WTC11 (cell line): ENCODE measurements around the gene PLEKHA5. TPM values are rescaled to one million over a fixed set of nuclear protein-coding genes. Genes with fewer than 3 reads are reported as not detected.
A peak's percentile ranks its signal among the peaks of the same experiment; 100 is the strongest.

Source experiments
- ATAC-seq: fragments of 200-7000 bp; cut with Tn5 transposase; 2 replicates; pipeline ENCODE4 v1.10.0; 2021; ENCODE audit warnings: mild to moderate bottlenecking, moderate library complexity
- CTCF ChIA-PET: fragments of 300-600 bp; sonication (Branson Sonifier 250); formaldehyde crosslinking; loops from one replicate; lab custom pipeline; 2021; ENCODE audit warnings: antibody characterized with exemption; lab: Charles Lee
- POLR2A ChIA-PET: fragments of 350-600 bp; sonication (Branson Sonifier 250); formaldehyde crosslinking; loops from one replicate; lab custom pipeline; 2021; ENCODE audit warnings: antibody characterized with exemption; lab: Charles Lee
- DNase-seq: peaks from one replicate; pipeline ENCODE4 v3.0.0; 2021; ENCODE audit warnings: low spot score
- H3K27ac Mint-ChIP-seq: 2 replicates; pipeline ENCODE4 v1.8.0; 2021; ENCODE audit warnings: mixed read lengths
- H3K27me3 Mint-ChIP-seq: 2 replicates; pipeline ENCODE4 v1.8.0; 2021; ENCODE audit warnings: low read depth, mild to moderate bottlenecking, moderate library complexity, mixed read lengths
- H3K36me3 Mint-ChIP-seq: 2 replicates; pipeline ENCODE4 v1.8.0; 2021; ENCODE audit warnings: mixed read lengths
- H3K4me1 Mint-ChIP-seq: 2 replicates; pipeline ENCODE4 v1.8.0; 2022; ENCODE audit warnings: mixed read lengths
- H3K4me3 Mint-ChIP-seq: 2 replicates; pipeline ENCODE4 v1.8.0; 2021; ENCODE audit warnings: mild to moderate bottlenecking, moderate library complexity, mixed read lengths
- H3K9me3 Mint-ChIP-seq: 2 replicates; pipeline ENCODE4 v1.8.0; 2021; ENCODE audit warnings: mixed read lengths
- E2F4 ChIP-seq: sonication (generic); formaldehyde crosslinking; IDR thresholded peaks from 2 replicates; pipeline ENCODE4 v1.8.1; 2022; ENCODE audit warnings: low read depth, mild to moderate bottlenecking, moderate library complexity, missing genetic modification reagents, borderline replicate concordance
- E2F5 ChIP-seq: sonication (generic); formaldehyde crosslinking; IDR thresholded peaks from 2 replicates; pipeline ENCODE4 v1.8.1; 2022; ENCODE audit warnings: mild to moderate bottlenecking, moderate library complexity, missing genetic modification reagents
- ELF4 ChIP-seq: sonication (generic); formaldehyde crosslinking; IDR thresholded peaks from 2 replicates; pipeline ENCODE4 v1.8.1; 2022; ENCODE audit warnings: low read depth, mild to moderate bottlenecking, moderate library complexity, missing genetic modification reagents
- EMX1 ChIP-seq: fragments of 250-450 bp; sonication (Bioruptor Pico); IDR thresholded peaks from 2 replicates; pipeline ENCODE4 v1.8.0; 2021; ENCODE audit warnings: mild to moderate bottlenecking
- ESRRA ChIP-seq: sonication (generic); formaldehyde crosslinking; IDR thresholded peaks from 2 replicates; pipeline ENCODE4 v1.8.1; 2022; ENCODE audit warnings: mild to moderate bottlenecking, missing genetic modification reagents, borderline replicate concordance
- ETV6 ChIP-seq: sonication (generic); formaldehyde crosslinking; IDR thresholded peaks from 2 replicates; pipeline ENCODE4 v1.8.1; 2022; ENCODE audit warnings: mild to moderate bottlenecking, missing genetic modification reagents
- FOXK1 ChIP-seq: sonication (generic); formaldehyde crosslinking; IDR thresholded peaks from 2 replicates; pipeline ENCODE4 v1.8.0; 2022; ENCODE audit warnings: mild to moderate bottlenecking, moderate library complexity, missing genetic modification reagents
- KAT7 ChIP-seq: sonication (generic); formaldehyde crosslinking; IDR thresholded peaks from 2 replicates; pipeline ENCODE4 v1.8.1; 2023; ENCODE audit warnings: missing genetic modification reagents, mild to moderate bottlenecking, borderline replicate concordance
- MXD4 ChIP-seq: fragments of 250-450 bp; sonication (Bioruptor Pico); IDR thresholded peaks from 2 replicates; pipeline ENCODE4 v1.8.0; 2021; ENCODE audit warnings: mild to moderate bottlenecking, moderate library complexity, borderline replicate concordance
- SMAD3 ChIP-seq: sonication (generic); formaldehyde crosslinking; IDR thresholded peaks from 2 replicates; pipeline ENCODE4 v1.8.0; 2022; ENCODE audit warnings: missing genetic modification reagents, mild to moderate bottlenecking, borderline replicate concordance
- SMAD4 ChIP-seq: sonication (generic); formaldehyde crosslinking; IDR thresholded peaks from 2 replicates; pipeline ENCODE4 v1.8.0; 2022; ENCODE audit warnings: mild to moderate bottlenecking, missing genetic modification reagents
- TCF7 ChIP-seq: sonication (generic); formaldehyde crosslinking; IDR thresholded peaks from 2 replicates; pipeline ENCODE4 v1.8.0; 2022; ENCODE audit warnings: mild to moderate bottlenecking, low read depth, missing genetic modification reagents, moderate library complexity
- TEAD4 ChIP-seq: sonication (generic); formaldehyde crosslinking; IDR thresholded peaks from 2 replicates; pipeline ENCODE4 v1.8.0; 2022; ENCODE audit warnings: mild to moderate bottlenecking, missing genetic modification reagents
- ZNF425 ChIP-seq: fragments of 250-450 bp; sonication (Bioruptor Pico); conservative IDR thresholded peaks from 2 replicates; pipeline ENCODE4 v1.9.0; 2021; ENCODE audit warnings: mild to moderate bottlenecking
- total RNA-seq: library from RNA; stranded (reverse); gene quantifications from 3 replicates; pipeline ENCODE4 v1.2.3, GENCODE V29; 2021
- TF ChIP-seq, protein P1 (sequence below): fragments of 250-450 bp; sonication (Bioruptor Pico); IDR thresholded peaks from 2 replicates; pipeline ENCODE4 v2.1.2; 2022; ENCODE audit warnings: mild to moderate bottlenecking, moderate library complexity
- TF ChIP-seq, protein P2 (sequence below): sonication (generic); formaldehyde crosslinking; IDR thresholded peaks from 2 replicates; pipeline ENCODE4 v1.8.1; 2022; ENCODE audit warnings: low read depth, missing genetic modification reagents, borderline replicate concordance

Gene PLEKHA5
- total RNA-seq, 1 experiment from 2014 or later = 61.1 TPM

DNA sequence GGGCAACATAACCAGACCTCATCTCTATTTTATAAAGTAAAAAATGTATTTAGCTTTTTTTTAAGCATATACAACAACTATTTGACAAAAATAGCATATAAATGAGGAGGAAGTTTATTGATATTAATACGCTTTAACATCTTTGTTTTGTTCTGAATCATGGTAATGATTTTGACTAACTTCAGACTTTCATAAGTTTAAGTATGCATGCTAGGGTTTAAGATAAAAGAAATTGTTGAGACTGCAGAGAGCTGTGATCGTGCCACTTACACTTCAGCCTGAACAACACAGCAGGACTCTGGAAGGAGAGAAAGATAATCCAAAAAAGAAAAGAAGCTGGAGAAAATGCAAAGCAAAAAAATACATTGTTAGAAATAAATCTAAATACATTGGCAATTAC, 221.8 kb downstream of the PLEKHA5 start:
- Mint-ChIP-seq H3K4me3 (no peak overlapping the region), H3K27ac (peak overlapping the region; percentile 64; the same call in 1 of the 2 replicates), H3K36me3 (peaks cover 75% of the 10 kb centered on the region), H3K9me3 (peaks cover 9% of the 10 kb centered on the region; the same call in 1 of the 2 replicates), H3K4me1 (no peaks in the 10 kb centered on the region), H3K27me3 (no peaks in the 10 kb centered on the region)
- CTCF ChIA-PET = no interaction called here
- ATAC-seq (no peak), DNase-seq (no peak)
- TF ChIP-seq EMX1 (CRISPR knock-in tag) (no peak), TCF7 (CRISPR knock-in tag) (no peak), E2F4 (CRISPR knock-in tag) (no peak), MXD4 (CRISPR knock-in tag) (no peak)
- TF ChIP-seq, protein P1, sequence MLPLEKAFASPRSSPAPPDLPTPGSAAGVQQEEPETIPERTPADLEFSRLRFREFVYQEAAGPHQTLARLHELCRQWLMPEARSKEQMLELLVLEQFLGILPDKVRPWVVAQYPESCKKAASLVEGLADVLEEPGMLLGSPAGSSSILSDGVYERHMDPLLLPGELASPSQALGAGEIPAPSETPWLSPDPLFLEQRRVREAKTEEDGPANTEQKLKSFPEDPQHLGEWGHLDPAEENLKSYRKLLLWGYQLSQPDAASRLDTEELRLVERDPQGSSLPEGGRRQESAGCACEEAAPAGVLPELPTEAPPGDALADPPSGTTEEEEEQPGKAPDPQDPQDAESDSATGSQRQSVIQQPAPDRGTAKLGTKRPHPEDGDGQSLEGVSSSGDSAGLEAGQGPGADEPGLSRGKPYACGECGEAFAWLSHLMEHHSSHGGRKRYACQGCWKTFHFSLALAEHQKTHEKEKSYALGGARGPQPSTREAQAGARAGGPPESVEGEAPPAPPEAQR (CRISPR knock-in tag) = no peak
- POLR2A ChIA-PET = interaction anchor here (0.5 to 1.2 kb wide), 3 partner anchors 10 to 37 kb away, joined by 3 to 5 read pairs (median 4); no protein-coding TSS in a partner anchor

DNA sequence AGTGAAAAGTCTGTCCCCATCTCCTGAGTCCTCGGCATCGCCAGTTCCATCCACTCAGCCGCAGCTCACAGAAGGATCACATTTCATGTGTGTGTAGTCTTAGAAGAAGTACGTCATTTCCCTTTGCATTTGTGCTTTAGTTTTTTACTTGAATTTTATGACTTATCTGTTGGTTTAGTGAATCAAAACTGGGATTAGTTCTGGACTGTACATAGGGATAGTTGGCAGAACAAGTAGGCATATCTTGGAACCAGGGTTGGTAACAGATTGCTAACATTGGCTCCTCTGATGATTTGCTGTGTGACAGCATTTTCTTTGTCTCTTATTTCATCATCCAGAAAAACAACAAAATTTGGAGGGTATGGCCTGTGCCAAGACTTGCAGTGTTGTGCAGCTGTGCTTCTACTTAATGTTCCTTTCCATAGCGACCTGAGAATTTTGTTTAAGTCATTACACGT, 240.2 kb downstream of the PLEKHA5 start:
- ATAC-seq = no peak
- no peak overlapping the region for H3K4me3 Mint-ChIP-seq
- H3K4me1 Mint-ChIP-seq = no peaks in the 10 kb centered on the region
- peak overlapping the region; percentile 5 for H3K27ac Mint-ChIP-seq
- H3K9me3 Mint-ChIP-seq = peaks cover 5% of the 10 kb centered on the region
- no peaks in the 10 kb centered on the region for H3K27me3 Mint-ChIP-seq
- peaks cover 70% of the 10 kb centered on the region for H3K36me3 Mint-ChIP-seq
- POLR2A ChIA-PET = no interaction called here
- CTCF ChIA-PET = no interaction called here
- TF ChIP-seq ETV6 = no peak
- TF ChIP-seq, all 79 proteins: peak for 0
- no peak for DNase-seq

DNA sequence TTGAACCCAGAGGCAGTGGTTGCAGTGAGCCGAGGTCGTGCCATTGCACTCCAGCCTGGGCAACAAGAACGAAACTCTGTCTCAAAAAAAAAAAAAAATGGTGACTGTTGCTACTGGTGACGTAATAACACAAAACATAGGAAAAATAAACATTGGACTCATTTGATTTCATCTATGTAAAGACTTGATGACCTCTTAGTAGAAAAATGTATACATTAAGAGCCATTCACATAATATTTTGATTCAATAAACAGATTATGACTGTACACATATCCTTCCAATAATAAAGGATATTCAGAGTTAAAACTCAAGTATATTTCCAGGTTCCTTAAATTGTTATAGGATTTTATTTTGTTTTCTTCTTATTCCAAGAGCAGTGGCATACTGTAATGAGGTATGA, 244.1 kb downstream of the PLEKHA5 start:
- Mint-ChIP-seq H3K27me3 (no peaks in the 10 kb centered on the region), H3K4me3 (no peak overlapping the region), H3K4me1 (no peaks in the 10 kb centered on the region), H3K27ac (no peak overlapping the region), H3K36me3 (peaks cover 57% of the 10 kb centered on the region), H3K9me3 (peaks cover 5% of the 10 kb centered on the region)
- CTCF ChIA-PET = no interaction called here
- POLR2A ChIA-PET = no interaction called here
- no peak for TF ChIP-seq TEAD4 (CRISPR knock-in tag)
- no peak for DNase-seq
- ATAC-seq = no peak

DNA sequence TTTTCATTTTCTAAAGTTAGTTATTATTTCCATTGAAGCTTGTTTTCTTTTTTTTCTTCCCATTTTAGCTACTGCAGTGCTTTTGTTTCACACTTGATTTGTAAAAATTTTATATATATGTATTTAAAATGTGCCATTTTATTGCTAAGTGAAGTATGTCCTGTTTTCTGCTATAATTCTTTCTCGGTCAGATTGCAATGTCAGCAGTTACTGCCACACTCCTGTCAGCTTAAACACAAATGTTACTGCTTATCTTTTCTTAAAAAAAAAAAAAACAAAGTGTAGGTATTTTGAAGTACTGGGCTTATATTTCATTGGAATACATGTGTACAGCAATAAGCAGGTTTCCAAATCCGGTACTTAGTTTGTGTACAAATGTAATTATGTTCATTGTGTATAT, 246.4 kb downstream of the PLEKHA5 start:
- Mint-ChIP-seq H3K9me3 (peaks cover 5% of the 10 kb centered on the region), H3K27me3 (no peaks in the 10 kb centered on the region), H3K4me1 (0 out of 2 replicates have a peak, but pooled peaks cover 2% of the 10 kb centered on the region), H3K36me3 (peaks cover 48% of the 10 kb centered on the region), H3K27ac (no peak overlapping the region), H3K4me3 (no peak overlapping the region)
- ChIA-PET CTCF (interaction anchor here (1.0 kb wide), 1 partner anchor 77 kb away, joined by 3 read pairs; no protein-coding TSS in a partner anchor), POLR2A (no interaction called here)
- no peak for DNase-seq
- no peak for ATAC-seq
- TF ChIP-seq E2F5 (CRISPR knock-in tag) = no peak
- no peak for TF ChIP-seq ETV6

DNA sequence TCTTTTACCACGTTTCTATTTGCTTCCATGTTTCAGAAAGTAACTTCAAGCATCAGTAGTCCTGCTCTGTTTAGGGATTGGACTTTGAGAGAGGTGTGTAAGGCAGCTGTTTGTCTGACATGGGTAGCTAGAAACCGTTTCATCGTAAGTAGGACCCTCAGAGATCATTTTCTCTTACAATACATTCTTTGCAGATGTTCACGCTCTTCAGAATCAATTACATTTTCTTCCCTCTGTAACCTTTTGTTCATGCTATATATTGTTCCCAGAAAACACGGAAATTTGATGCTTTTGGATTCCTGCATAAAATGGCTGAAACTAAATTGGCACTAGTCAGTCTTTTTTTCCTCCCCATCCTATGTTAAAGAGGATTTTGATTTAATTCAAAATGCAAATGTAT, 247.2 kb downstream of the PLEKHA5 start:
- ATAC-seq (no peak), DNase-seq (no peak)
- peak overlapping the region; percentile 30 for H3K27ac Mint-ChIP-seq
- POLR2A ChIA-PET = no interaction called here
- no peaks in the 10 kb centered on the region for H3K27me3 Mint-ChIP-seq
- no peak overlapping the region for H3K4me3 Mint-ChIP-seq
- CTCF ChIA-PET = interaction anchor here (1.0 kb wide), 1 partner anchor 76 kb away, joined by 3 read pairs; no protein-coding TSS in a partner anchor
- H3K4me1 Mint-ChIP-seq = peaks cover 7% of the 10 kb centered on the region
- peaks cover 39% of the 10 kb centered on the region for H3K36me3 Mint-ChIP-seq
- H3K9me3 Mint-ChIP-seq = no peaks in the 10 kb centered on the region
- TF ChIP-seq ELF4 (CRISPR knock-in tag) (no peak), KAT7 (CRISPR knock-in tag) (no peak), ZNF425 (CRISPR knock-in tag) (no peak), ESRRA (CRISPR knock-in tag) (no peak), FOXK1 (no peak), SMAD3 (no peak), SMAD4 (CRISPR knock-in tag) (no peak)
- TF ChIP-seq, protein P2, sequence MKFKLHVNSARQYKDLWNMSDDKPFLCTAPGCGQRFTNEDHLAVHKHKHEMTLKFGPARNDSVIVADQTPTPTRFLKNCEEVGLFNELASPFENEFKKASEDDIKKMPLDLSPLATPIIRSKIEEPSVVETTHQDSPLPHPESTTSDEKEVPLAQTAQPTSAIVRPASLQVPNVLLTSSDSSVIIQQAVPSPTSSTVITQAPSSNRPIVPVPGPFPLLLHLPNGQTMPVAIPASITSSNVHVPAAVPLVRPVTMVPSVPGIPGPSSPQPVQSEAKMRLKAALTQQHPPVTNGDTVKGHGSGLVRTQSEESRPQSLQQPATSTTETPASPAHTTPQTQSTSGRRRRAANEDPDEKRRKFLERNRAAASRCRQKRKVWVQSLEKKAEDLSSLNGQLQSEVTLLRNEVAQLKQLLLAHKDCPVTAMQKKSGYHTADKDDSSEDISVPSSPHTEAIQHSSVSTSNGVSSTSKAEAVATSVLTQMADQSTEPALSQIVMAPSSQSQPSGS = no peak
